ENCODE data around the gene PSMA5.

DNA sequence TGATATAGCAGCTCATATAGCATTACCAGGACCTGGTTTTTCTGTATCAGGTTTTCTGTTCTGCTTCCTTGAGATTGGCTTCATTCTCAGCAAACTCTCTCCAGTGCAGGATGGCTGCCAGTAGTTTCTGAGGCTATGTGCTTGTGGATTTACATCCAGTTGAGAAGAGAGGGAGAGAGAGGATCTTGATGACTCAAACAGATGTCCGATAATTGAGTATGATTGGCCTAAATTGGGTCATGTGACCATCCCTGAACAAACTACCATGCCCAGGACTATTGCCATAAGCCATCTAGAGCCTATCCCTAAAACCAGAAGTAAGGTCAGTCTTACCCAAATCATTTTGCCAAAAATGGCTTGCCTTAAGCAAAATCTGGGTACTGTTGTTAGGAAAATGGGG is 18.1 kb upstream of the PSMA5 start:
- TF ChIP-seq, protein P1, sequence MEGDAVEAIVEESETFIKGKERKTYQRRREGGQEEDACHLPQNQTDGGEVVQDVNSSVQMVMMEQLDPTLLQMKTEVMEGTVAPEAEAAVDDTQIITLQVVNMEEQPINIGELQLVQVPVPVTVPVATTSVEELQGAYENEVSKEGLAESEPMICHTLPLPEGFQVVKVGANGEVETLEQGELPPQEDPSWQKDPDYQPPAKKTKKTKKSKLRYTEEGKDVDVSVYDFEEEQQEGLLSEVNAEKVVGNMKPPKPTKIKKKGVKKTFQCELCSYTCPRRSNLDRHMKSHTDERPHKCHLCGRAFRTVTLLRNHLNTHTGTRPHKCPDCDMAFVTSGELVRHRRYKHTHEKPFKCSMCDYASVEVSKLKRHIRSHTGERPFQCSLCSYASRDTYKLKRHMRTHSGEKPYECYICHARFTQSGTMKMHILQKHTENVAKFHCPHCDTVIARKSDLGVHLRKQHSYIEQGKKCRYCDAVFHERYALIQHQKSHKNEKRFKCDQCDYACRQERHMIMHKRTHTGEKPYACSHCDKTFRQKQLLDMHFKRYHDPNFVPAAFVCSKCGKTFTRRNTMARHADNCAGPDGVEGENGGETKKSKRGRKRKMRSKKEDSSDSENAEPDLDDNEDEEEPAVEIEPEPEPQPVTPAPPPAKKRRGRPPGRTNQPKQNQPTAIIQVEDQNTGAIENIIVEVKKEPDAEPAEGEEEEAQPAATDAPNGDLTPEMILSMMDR (conservative IDR thresholded peaks at IDR 0.05; ENCODE audit: low read length), result no peak
- TF ChIP-seq EZH2phosphoT487 (IDR thresholded peaks at IDR 0.05; ENCODE audit: borderline replicate concordance), result no peak

Measured in Loucy (cell line).